Hepatocyte (in vitro differentiated cells): ENCODE measurements around the gene TCF7L2. TPM values are rescaled to one million over a fixed set of nuclear protein-coding genes. Genes with fewer than 3 reads are reported as not detected.

Experiments used
- DNase-seq: peaks from one replicate; pipeline ENCODE4 v3.0.0-alpha.2; 2016; ENCODE audit warnings: low spot score
- H2AFZ ChIP-seq: fragments of 200-600 bp; sonication (generic); 2 replicates; pipeline ENCODE4 v1.6.0; 2016; ENCODE audit warnings: antibody characterized with exemption, mild to moderate bottlenecking
- H3K27ac ChIP-seq: fragments of 200-600 bp; sonication (generic); 2 replicates; pipeline ENCODE4 v1.5.1; 2016; ENCODE audit warnings: mild to moderate bottlenecking
- H3K27me3 ChIP-seq: fragments of 200-600 bp; sonication (generic); 2 replicates; pipeline ENCODE4 v1.6.1; 2016
- H3K36me3 ChIP-seq: fragments of 200-600 bp; sonication (generic); replicated peaks from 2 replicates; pipeline ENCODE4 v1.5.1; 2016; ENCODE audit warnings: low read depth; ENCODE audit not compliant: insufficient read depth
- H3K4me1 ChIP-seq: fragments of 200-600 bp; sonication (generic); 2 replicates; pipeline ENCODE4 v1.5.1; 2016; ENCODE audit warnings: mild to moderate bottlenecking, moderate library complexity; ENCODE audit not compliant: insufficient read depth
- H3K4me2 ChIP-seq: fragments of 200-600 bp; sonication (generic); 2 replicates; pipeline ENCODE4 v1.6.0; 2016
- H3K4me3 ChIP-seq: fragments of 200-600 bp; sonication (generic); 2 replicates; pipeline ENCODE4 v1.5.1; 2016; ENCODE audit warnings: mild to moderate bottlenecking
- H3K79me2 ChIP-seq: fragments of 200-600 bp; sonication (generic); 2 replicates; pipeline ENCODE4 v1.6.0; 2017; ENCODE audit warnings: mild to moderate bottlenecking
- H3K9me2 ChIP-seq: fragments of 200-600 bp; sonication (generic); replicated peaks from 2 replicates; pipeline ENCODE4 v1.6.0; 2017; ENCODE audit warnings: mild to moderate bottlenecking; ENCODE audit not compliant: insufficient read depth
- H3K9me3 ChIP-seq: fragments of 200-600 bp; sonication (generic); 2 replicates; pipeline ENCODE4 v1.5.1; 2016; ENCODE audit warnings: low read depth, mild to moderate bottlenecking
- H4K20me1 ChIP-seq: fragments of 200-600 bp; sonication (generic); 2 replicates; pipeline ENCODE4 v1.6.0; 2016; ENCODE audit warnings: mild to moderate bottlenecking; ENCODE audit not compliant: insufficient read depth, poor library complexity, severe bottlenecking
- CTCF ChIP-seq: fragments of 200-600 bp; sonication (generic); IDR thresholded peaks from 2 replicates; pipeline ENCODE4 v1.5.1; 2016; ENCODE audit warnings: antibody characterized with exemption, mild to moderate bottlenecking; ENCODE audit not compliant: poor library complexity
- EZH2 ChIP-seq: fragments of 200-600 bp; sonication (generic); IDR thresholded peaks from 2 replicates; pipeline ENCODE4 v1.6.1; 2016; ENCODE audit warnings: antibody characterized with exemption, mild to moderate bottlenecking, borderline replicate concordance
- EZH2phosphoT487 ChIP-seq: fragments of 200-600 bp; sonication (generic); IDR thresholded peaks from one replicate; pipeline ENCODE4 v1.6.1; 2018; ENCODE audit warnings: antibody characterized with exemption, mild to moderate bottlenecking, low read depth, moderate library complexity; ENCODE audit not compliant: unreplicated experiment, severe bottlenecking
- WGBS: methylation state at CpG from one replicate; pipeline ENCODE4 v1.1.6; 2016; ENCODE audit warnings: low lambda C conversion rate; ENCODE audit errors: missing lambda C conversion rate; 5-methylcytosine and 5-hydroxymethylcytosine counted together
- polyA plus RNA-seq: library from polyadenylated mRNA; unstranded; fragments of >200 nt; fragmentation: Nextera tagmentation; extraction: Ambion mirVana; gene quantifications from 2 replicates; pipeline ENCODE4 v1.2.1, GENCODE V29; 2016
- total RNA-seq: library from RNA; depleted of rRNA; stranded (reverse); fragments of >200 nt; gene quantifications from 2 replicates; pipeline ENCODE4 v1.2.3, GENCODE V29; 2014

The TCF7L2 gene
- total and polyA plus RNA-seq, 2 experiments from 2014 or later: 14.8 to 28.8 TPM

GRCh38 chr10:113097036-113097435 lies 147.0 kb downstream of the TCF7L2 start:
- no peak overlapping the region for H3K4me3 ChIP-seq
- peaks cover 36% of the 10 kb centered on the region for H3K4me1 ChIP-seq
- TF ChIP-seq EZH2: no peak
- no peak for TF ChIP-seq EZH2phosphoT487
- no peak for TF ChIP-seq CTCF
- no peak for DNase-seq
- no peaks in the 10 kb centered on the region for H3K36me3 ChIP-seq
- peak overlapping the region; percentile 88 for H3K27ac ChIP-seq
- H3K27me3 ChIP-seq: no peaks in the 10 kb centered on the region
- peaks cover 3% of the 10 kb centered on the region for H4K20me1 ChIP-seq
- H3K9me2 ChIP-seq: no peaks in the 10 kb centered on the region
- 90% methylated on average over 6 of the region's 6 CpGs for WGBS
- no peak overlapping the region for H3K4me2 ChIP-seq
- H3K9me3 ChIP-seq: no peaks in the 10 kb centered on the region
- H2AFZ ChIP-seq: no peak overlapping the region
- peaks cover 76% of the 10 kb centered on the region for H3K79me2 ChIP-seq

- no peak overlapping the region for H2AFZ ChIP-seq
- peak; percentile 18 for DNase-seq
These were observed 149.6 kb downstream of the TCF7L2 start for GRCh38 chr10:113099431-113100183.

GRCh38 chr10:113100281-113100680 lies 150.2 kb downstream of the TCF7L2 start:
- H4K20me1 ChIP-seq: peaks cover 11% of the 10 kb centered on the region
- H3K4me1 ChIP-seq: peaks cover 33% of the 10 kb centered on the region
- DNase-seq: no peak
- H3K36me3 ChIP-seq: no peaks in the 10 kb centered on the region
- WGBS: 67% methylated on average over 7 of the region's 7 CpGs
- H3K4me3 ChIP-seq: no peak overlapping the region
- no peaks in the 10 kb centered on the region for H3K27me3 ChIP-seq
- H3K27ac ChIP-seq: peak overlapping the region; percentile 77
- H3K79me2 ChIP-seq: peaks cover 85% of the 10 kb centered on the region
- TF ChIP-seq EZH2phosphoT487 (no peak), CTCF (no peak), EZH2 (no peak)
- H2AFZ ChIP-seq: no peak overlapping the region
- H3K9me3 ChIP-seq: no peaks in the 10 kb centered on the region
- no peaks in the 10 kb centered on the region for H3K9me2 ChIP-seq
- peak overlapping the region; percentile 34 for H3K4me2 ChIP-seq

More at GRCh38 chr10:113099431-113100183, 149.6 kb downstream of the TCF7L2 start:
- WGBS: 52% methylated on average over 13 of the region's 13 CpGs
- peaks cover 5% of the 10 kb centered on the region for H4K20me1 ChIP-seq
- no peak for TF ChIP-seq EZH2
- no peak for TF ChIP-seq CTCF
- TF ChIP-seq EZH2phosphoT487: no peak
- H3K27ac ChIP-seq: peak overlapping the region; percentile 77
- no peaks in the 10 kb centered on the region for H3K27me3 ChIP-seq
- peaks cover 85% of the 10 kb centered on the region for H3K79me2 ChIP-seq
- no peaks in the 10 kb centered on the region for H3K9me2 ChIP-seq
- peak overlapping the region; percentile 34 for H3K4me2 ChIP-seq
- no peaks in the 10 kb centered on the region for H3K36me3 ChIP-seq
- no peak overlapping the region for H3K4me3 ChIP-seq
- no peaks in the 10 kb centered on the region for H3K9me3 ChIP-seq
- peaks cover 33% of the 10 kb centered on the region for H3K4me1 ChIP-seq
